ENCODE data around the gene FOXP3. TPM values are rescaled to one million over a fixed set of nuclear protein-coding genes. Genes with fewer than 3 reads are reported as not detected.

Gene FOXP3
- total RNA-seq, 1 experiment from 2014 or later = 0.15 TPM

GRCh38 chrX:49257846-49258748 is 6.4 kb downstream of the FOXP3 start:
- ChIA-PET CTCF (no interaction called here), RAD21 (ENCODE audit: low non-redundant PET in 1 of 2, low total read pairs in 2 of 2, uncharacterized antibody in 2 of 2, unreplicated experiment in 2 of 2) (no interaction called here), POLR2A (interaction anchor here (1.0 kb wide), 1 partner anchor 11 kb away, joined by 3 read pairs; no protein-coding TSS in a partner anchor)
- H3K4me3 ChIP-seq (replicated peaks in 1 of 2; ENCODE audit: low read depth in 1 of 2, low read length in 2 of 2) = no peak overlapping the region
- H2AFZ ChIP-seq (ENCODE audit: low read depth, low read length, poor library complexity, severe bottlenecking) = no peak overlapping the region
- no peaks in the 10 kb centered on the region for H3K9me3 ChIP-seq (ENCODE audit: control insufficient read depth in 1 of 2, insufficient read depth in 1 of 2, low read depth in 1 of 2, low read length in 2 of 2)
- ATAC-seq (no peak), DNase-seq (ENCODE audit: low read depth, low spot score) (no peak)
- H3K79me2 ChIP-seq (ENCODE audit: insufficient read depth, low read length) = no peaks in the 10 kb centered on the region
- H3K4me2 ChIP-seq (ENCODE audit: low read length) = no peak overlapping the region
- H3K9me2 ChIP-seq (ENCODE audit: insufficient read depth) = no peaks in the 10 kb centered on the region
- H4K20me1 ChIP-seq (ENCODE audit: insufficient read depth) = no peaks in the 10 kb centered on the region
- no peaks in the 10 kb centered on the region for H3K36me3 ChIP-seq (ENCODE audit: control insufficient read depth in 1 of 2, insufficient read depth in 2 of 2, low read length in 2 of 2)
- no TSS peak for BruUV-seq (replicated peaks)
- H3K27me3 ChIP-seq (ENCODE audit: insufficient read depth, low read length) = no peaks in the 10 kb centered on the region
- no peak overlapping the region for H3K9ac ChIP-seq (ENCODE audit: low read length)
- intact Hi-C loops (cut with micrococcal nuclease) = no loop called here
- H3K27ac ChIP-seq (ENCODE audit: low read depth, low read length) = no peak overlapping the region
- H3K4me1 ChIP-seq (ENCODE audit: control insufficient read depth in 1 of 2, insufficient read depth in 2 of 2, low read length in 2 of 2) = no peaks in the 10 kb centered on the region
- no peak for TF ChIP-seq SIN3A (IDR thresholded peaks at IDR 0.05; ENCODE audit: low read depth)
- TF ChIP-seq POLR2AphosphoS5 (IDR thresholded peaks at IDR 0.05; ENCODE audit: low read depth, low read length) = no peak

- H3K9me2 ChIP-seq (ENCODE audit: insufficient read depth) = no peaks in the 10 kb centered on the region
- H3K9me3 ChIP-seq (ENCODE audit: control insufficient read depth in 1 of 2, insufficient read depth in 1 of 2, low read depth in 1 of 2, low read length in 2 of 2) = no peaks in the 10 kb centered on the region
- no TSS peak for BruUV-seq (replicated peaks)
- no peak for ATAC-seq
- H3K36me3 ChIP-seq (ENCODE audit: control insufficient read depth in 1 of 2, insufficient read depth in 2 of 2, low read length in 2 of 2) = no peaks in the 10 kb centered on the region
- H3K27ac ChIP-seq (ENCODE audit: low read depth, low read length) = no peak overlapping the region
- no peak overlapping the region for H3K4me3 ChIP-seq (replicated peaks in 1 of 2; ENCODE audit: low read depth in 1 of 2, low read length in 2 of 2)
- H3K9ac ChIP-seq (ENCODE audit: low read length) = no peak overlapping the region
- TF ChIP-seq EGR1 (IDR thresholded peaks at IDR 0.05; ENCODE audit: low read depth) = no peak
- no peak for TF ChIP-seq POLR2AphosphoS5 (IDR thresholded peaks at IDR 0.05; ENCODE audit: low read depth, low read length)
- TF ChIP-seq ZFX (IDR thresholded peaks at IDR 0.05) = no peak
- TF ChIP-seq REST (IDR thresholded peaks at IDR 0.05; ENCODE audit: low read depth) = no peak
- no peak for TF ChIP-seq EZH2phosphoT487 (IDR thresholded peaks at IDR 0.05; ENCODE audit: borderline replicate concordance)
- no peak for TF ChIP-seq EZH2 (IDR thresholded peaks at IDR 0.05)
- no peak for TF ChIP-seq MAX (IDR thresholded peaks at IDR 0.05)
- TF ChIP-seq POLR2A (IDR thresholded peaks at IDR 0.05; ENCODE audit: borderline replicate concordance, extremely low read depth, insufficient read depth, insufficient read length) = no peak
- no peak for TF ChIP-seq RAD21 (IDR thresholded peaks at IDR 0.05; ENCODE audit: low read depth)
- no peak for TF ChIP-seq CBX3 (IDR thresholded peaks at IDR 0.05; ENCODE audit: low read depth)
- TF ChIP-seq ELF1 (IDR thresholded peaks at IDR 0.05; ENCODE audit: borderline replicate concordance, low read depth) = no peak
- TF ChIP-seq ATF3 (IDR thresholded peaks at IDR 0.05) = no peak
- no peak for DNase-seq (ENCODE audit: low read depth, low spot score)
- H3K27me3 ChIP-seq (ENCODE audit: insufficient read depth, low read length) = no peaks in the 10 kb centered on the region
- no peak overlapping the region for H3K4me2 ChIP-seq (ENCODE audit: low read length)
- intact Hi-C loops (cut with micrococcal nuclease) = no loop called here
- H3K4me1 ChIP-seq (ENCODE audit: control insufficient read depth in 1 of 2, insufficient read depth in 2 of 2, low read length in 2 of 2) = no peaks in the 10 kb centered on the region
- no peaks in the 10 kb centered on the region for H4K20me1 ChIP-seq (ENCODE audit: insufficient read depth)
- ChIA-PET RAD21 (ENCODE audit: low non-redundant PET in 1 of 2, low total read pairs in 2 of 2, uncharacterized antibody in 2 of 2, unreplicated experiment in 2 of 2) (no interaction called here), POLR2A (interaction anchor here (1.0 kb wide), 1 partner anchor 12 kb away, joined by 3 read pairs; no protein-coding TSS in a partner anchor), CTCF (no interaction called here)
- no peak overlapping the region for H2AFZ ChIP-seq (ENCODE audit: low read depth, low read length, poor library complexity, severe bottlenecking)
- no peaks in the 10 kb centered on the region for H3K79me2 ChIP-seq (ENCODE audit: insufficient read depth, low read length)
These were observed 7.3 kb downstream of the FOXP3 start for GRCh38 chrX:49257074-49257790.

All from HCT116 (cell line).